Stimulated activated naive B cell treated with anti-CD40 and anti-IgM and Interleukin-4, amounts not matched to agents 10 μg/mL and 1 μg/mL and 100 μg/mL, for 72 hours (primary cell): Measurements from ENCODE around the gene POLR2J3.
"Not testable (repeated sequence)": the region's sequence is repeated elsewhere in the genome, so short reads cannot be mapped to it uniquely, and the experiment has no call there.

ENCODE experiments used
- ATAC-seq, 2 donors: fragments of 150-1000 bp; cut with Tn5 transposase; replicated peaks; 2 replicates each; pipeline ENCODE4 v1.10.0; 2021; ENCODE audit warnings: moderate library complexity in 1 of 2
- DNase-seq: peaks from one replicate; pipeline ENCODE4 v3.0.0; 2021
- H3K27ac Mint-ChIP-seq: one replicate; pipeline ENCODE4 v1.8.0; 2022; ENCODE audit warnings: mild to moderate bottlenecking, mixed read lengths
- H3K27me3 Mint-ChIP-seq, 2 donors: one replicate each; pipeline ENCODE4 v1.8.0; 2022; ENCODE audit warnings: mixed read lengths in 2 of 2
- H3K36me3 Mint-ChIP-seq, 2 donors: one replicate each; pipeline ENCODE4 v1.8.0; 2022; ENCODE audit warnings: mixed read lengths in 2 of 2, mild to moderate bottlenecking in 1 of 2
- H3K4me1 Mint-ChIP-seq, 2 donors: one replicate each; pipeline ENCODE4 v1.8.0; 2022; ENCODE audit warnings: mixed read lengths in 2 of 2, mild to moderate bottlenecking in 1 of 2
- H3K4me3 Mint-ChIP-seq, 2 donors: one replicate each; pipeline ENCODE4 v1.8.0; 2022; ENCODE audit warnings: mild to moderate bottlenecking in 2 of 2, mixed read lengths in 2 of 2, moderate library complexity in 1 of 2
- H3K9me3 Mint-ChIP-seq, 2 donors: one replicate each; pipeline ENCODE4 v1.8.0; 2022; ENCODE audit warnings: mixed read lengths in 2 of 2, mild to moderate bottlenecking in 1 of 2

The POLR2J3 gene

GRCh38 chr7:102546353-102546752 is 26.0 kb downstream of the POLR2J3 start:
- H3K4me3 Mint-ChIP-seq, H3K27ac Mint-ChIP-seq, H3K4me1 Mint-ChIP-seq, H3K36me3 Mint-ChIP-seq, H3K9me3 Mint-ChIP-seq, DNase-seq, H3K27me3 Mint-ChIP-seq: not testable (repeated sequence)
- peak; percentile 95 to 96 for ATAC-seq

GRCh38 chr7:102545288-102545687 is 27.1 kb downstream of the POLR2J3 start:
- H3K4me3 Mint-ChIP-seq, H3K27me3 Mint-ChIP-seq, H3K9me3 Mint-ChIP-seq, H3K27ac Mint-ChIP-seq, H3K4me1 Mint-ChIP-seq, H3K36me3 Mint-ChIP-seq, DNase-seq, ATAC-seq: not testable (repeated sequence)

- not testable (repeated sequence) for H3K27ac Mint-ChIP-seq, H3K9me3 Mint-ChIP-seq, DNase-seq, H3K4me3 Mint-ChIP-seq, ATAC-seq, H3K36me3 Mint-ChIP-seq, H3K4me1 Mint-ChIP-seq, H3K27me3 Mint-ChIP-seq
Observed at GRCh38 chr7:102544372-102544771, 28.0 kb downstream of the POLR2J3 start.

DNA sequence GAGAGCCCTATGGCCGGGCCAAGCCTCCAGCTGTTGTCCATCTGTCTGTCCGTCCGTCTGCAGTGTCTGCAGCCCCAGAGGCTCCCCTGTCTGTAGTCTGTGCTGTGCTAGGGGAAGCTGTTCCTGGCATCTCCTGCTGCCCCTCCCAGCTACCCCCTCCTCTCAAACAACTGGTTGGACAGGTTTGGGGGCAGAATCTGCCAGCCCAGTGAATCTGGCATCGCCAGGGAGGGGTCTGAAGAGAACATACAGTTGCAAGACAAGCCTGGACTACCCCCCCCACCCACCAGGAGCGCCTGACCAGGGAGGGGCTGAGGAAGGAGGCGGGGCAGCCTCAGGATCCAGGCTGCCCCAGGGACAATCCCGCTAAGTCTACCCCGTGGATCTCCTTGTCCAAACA is 28.8 kb downstream of the POLR2J3 start, which contains the start of gene UPK3BL2:
Gene UPK3BL2, minus strand, starts transcription at position 101 of the 400 bp plus-strand sequence. Its CDS starts 60 bp downstream, at position 41.
- ATAC-seq, H3K4me3 Mint-ChIP-seq, H3K4me1 Mint-ChIP-seq, H3K27me3 Mint-ChIP-seq, H3K27ac Mint-ChIP-seq, H3K36me3 Mint-ChIP-seq, H3K9me3 Mint-ChIP-seq, DNase-seq: not testable (repeated sequence)

DNA sequence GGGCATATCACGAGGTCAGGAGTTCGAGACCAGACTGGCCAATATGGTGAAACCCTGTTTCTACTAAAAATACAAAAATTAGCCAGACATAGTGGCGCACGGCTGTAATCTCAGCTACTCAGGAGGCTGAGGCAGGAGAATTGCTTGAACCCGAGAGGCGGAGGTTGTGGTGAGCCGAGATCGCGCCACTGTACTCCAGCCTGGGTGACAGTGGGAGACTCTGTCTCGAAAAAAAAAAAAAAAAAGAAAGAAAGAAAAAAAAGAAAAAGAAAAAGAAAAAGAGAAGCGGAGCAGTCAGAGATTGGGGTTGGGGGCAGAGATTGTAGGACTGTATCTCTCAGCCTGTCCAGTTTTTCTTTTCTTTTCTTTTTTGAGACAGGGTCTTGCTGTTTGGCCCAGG is 29.6 kb downstream of the POLR2J3 start:
- H3K4me1 Mint-ChIP-seq, DNase-seq, H3K9me3 Mint-ChIP-seq, H3K27me3 Mint-ChIP-seq, H3K27ac Mint-ChIP-seq, ATAC-seq, H3K36me3 Mint-ChIP-seq, H3K4me3 Mint-ChIP-seq: not testable (repeated sequence)

DNA sequence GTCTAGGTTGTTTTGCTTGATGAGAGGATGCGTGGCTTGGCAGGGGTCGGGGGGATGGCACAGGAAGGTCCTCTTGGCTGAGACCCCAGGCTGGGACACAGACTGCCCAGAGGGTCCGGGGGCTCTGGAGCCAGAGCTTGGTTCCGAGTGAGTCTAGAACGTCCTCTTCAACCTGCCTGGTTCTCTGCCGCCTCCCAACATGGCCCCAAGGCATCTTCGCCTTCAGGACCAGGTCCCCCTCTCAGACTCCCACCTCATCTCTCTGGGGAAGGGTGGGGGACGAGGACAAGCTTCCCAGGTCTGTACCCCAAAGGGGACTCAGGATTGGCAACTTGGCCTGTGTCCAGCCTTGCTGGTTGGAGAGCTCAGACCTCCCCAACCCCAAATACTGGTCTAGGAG is 30.3 kb downstream of the POLR2J3 start:
- ATAC-seq, H3K4me1 Mint-ChIP-seq, H3K27me3 Mint-ChIP-seq, H3K27ac Mint-ChIP-seq, H3K36me3 Mint-ChIP-seq, DNase-seq, H3K9me3 Mint-ChIP-seq, H3K4me3 Mint-ChIP-seq: not testable (repeated sequence)

GRCh38 chr7:102540604-102541003 is 31.8 kb downstream of the POLR2J3 start:
- H3K27ac Mint-ChIP-seq, H3K36me3 Mint-ChIP-seq, H3K4me3 Mint-ChIP-seq, DNase-seq, H3K9me3 Mint-ChIP-seq, H3K4me1 Mint-ChIP-seq, ATAC-seq, H3K27me3 Mint-ChIP-seq: not testable (repeated sequence)

- not testable (repeated sequence) for H3K4me1 Mint-ChIP-seq, H3K4me3 Mint-ChIP-seq, H3K27ac Mint-ChIP-seq, H3K36me3 Mint-ChIP-seq, ATAC-seq, H3K9me3 Mint-ChIP-seq, DNase-seq, H3K27me3 Mint-ChIP-seq
Observed at GRCh38 chr7:102535062-102535615, 37.2 kb downstream of the POLR2J3 start.

- not testable (repeated sequence) for ATAC-seq, H3K9me3 Mint-ChIP-seq, H3K27ac Mint-ChIP-seq, H3K36me3 Mint-ChIP-seq, H3K4me3 Mint-ChIP-seq, DNase-seq, H3K4me1 Mint-ChIP-seq, H3K27me3 Mint-ChIP-seq
Observed at GRCh38 chr7:102532127-102532526, 40.3 kb downstream of the POLR2J3 start.

DNA sequence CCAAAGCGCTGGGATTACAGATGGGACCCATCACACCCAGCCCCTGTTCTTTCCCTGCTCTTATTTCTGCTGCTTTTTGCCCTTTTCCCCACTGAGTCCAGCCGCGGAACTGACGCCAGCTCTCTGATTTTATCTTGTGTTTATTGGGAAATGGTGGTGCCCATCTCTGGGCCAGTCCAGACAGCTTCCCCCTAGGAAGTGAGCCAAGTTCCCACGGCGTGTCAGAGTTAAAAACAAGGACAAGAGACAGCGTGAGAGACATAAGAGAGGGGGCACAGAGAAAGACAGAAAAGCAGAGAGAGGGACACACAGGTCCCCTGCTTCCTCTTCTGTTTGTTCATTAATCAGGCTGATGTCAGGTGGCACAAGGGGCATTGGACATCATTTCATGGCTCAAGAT is 40.8 kb downstream of the POLR2J3 start:
- H3K27me3 Mint-ChIP-seq, H3K36me3 Mint-ChIP-seq, H3K9me3 Mint-ChIP-seq, H3K4me3 Mint-ChIP-seq, DNase-seq, H3K4me1 Mint-ChIP-seq, ATAC-seq, H3K27ac Mint-ChIP-seq: not testable (repeated sequence)

DNA sequence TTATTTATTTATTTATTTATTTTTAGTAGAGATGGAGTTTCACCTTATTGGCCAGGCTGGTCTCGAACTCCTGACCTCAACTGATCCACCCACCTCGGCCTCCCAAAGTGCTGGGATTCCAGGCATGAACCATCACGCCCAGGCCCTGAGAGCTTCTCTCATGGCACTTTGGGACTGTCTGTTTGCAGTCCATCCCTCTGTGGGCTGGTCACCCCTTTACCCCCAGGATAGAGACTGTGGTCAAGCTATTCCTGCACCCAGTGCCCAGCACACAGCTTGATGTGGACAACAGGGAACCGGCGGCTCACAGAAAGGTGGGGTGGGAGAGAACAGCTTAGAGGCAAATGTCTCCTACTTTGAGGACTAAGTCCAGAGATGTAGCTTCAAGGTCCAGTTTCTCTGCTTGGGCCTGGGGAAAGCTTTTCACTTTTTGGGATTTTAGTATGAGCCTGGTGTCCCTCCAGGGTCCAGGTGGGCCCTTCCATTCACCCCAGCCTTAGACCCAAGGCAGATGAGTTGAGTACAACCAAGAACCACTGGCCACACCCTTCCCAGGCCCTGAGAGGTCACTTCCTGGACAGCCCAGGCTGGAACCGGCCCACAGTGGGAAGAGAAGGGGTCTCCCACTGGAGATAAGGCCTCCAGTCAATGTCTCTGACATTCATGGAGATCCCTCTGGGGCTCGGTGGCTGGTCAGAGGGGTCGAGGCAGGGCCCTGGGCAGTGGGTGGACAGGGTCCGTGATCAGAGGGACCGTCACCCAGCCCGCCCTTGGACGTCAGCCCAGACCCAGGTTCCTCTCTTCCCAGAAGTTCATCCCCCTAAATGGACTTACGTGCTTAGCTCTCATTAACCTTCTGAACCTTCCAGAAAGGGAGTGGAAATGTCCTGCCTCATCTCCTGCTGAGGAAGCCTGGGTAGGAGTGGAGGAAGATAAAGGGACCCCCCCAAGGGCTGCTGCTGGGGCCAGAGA is 44.3 kb downstream of the POLR2J3 start:
- not testable (repeated sequence) for ATAC-seq, H3K27ac Mint-ChIP-seq, H3K27me3 Mint-ChIP-seq, H3K4me3 Mint-ChIP-seq, H3K9me3 Mint-ChIP-seq, DNase-seq, H3K4me1 Mint-ChIP-seq, H3K36me3 Mint-ChIP-seq

GRCh38 chr7:102527182-102527581 is 45.2 kb downstream of the POLR2J3 start:
- DNase-seq, H3K9me3 Mint-ChIP-seq, H3K4me3 Mint-ChIP-seq, ATAC-seq, H3K36me3 Mint-ChIP-seq, H3K4me1 Mint-ChIP-seq, H3K27ac Mint-ChIP-seq, H3K27me3 Mint-ChIP-seq: not testable (repeated sequence)

DNA sequence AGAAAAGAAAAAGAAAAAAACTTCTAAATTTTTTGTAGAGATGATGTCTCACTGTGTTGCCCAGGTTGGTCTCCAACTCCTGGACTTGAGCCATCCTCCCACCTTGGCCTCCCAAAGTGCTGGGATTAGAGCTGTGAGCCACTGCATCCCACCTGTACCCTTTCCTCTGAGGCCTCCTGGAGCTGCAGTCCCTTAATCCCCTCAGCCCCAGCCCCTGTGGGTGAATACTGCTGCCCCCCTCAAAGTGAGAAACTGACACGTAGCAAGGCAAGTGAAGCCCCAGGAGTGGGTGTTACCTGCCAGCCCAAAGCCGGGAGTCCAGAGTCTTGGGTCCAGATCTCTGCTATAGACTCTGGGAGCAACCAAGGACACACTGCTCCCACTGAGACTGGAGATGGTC is 47.6 kb downstream of the POLR2J3 start:
- peak; percentile 7 to 14 for ATAC-seq
- H3K36me3 Mint-ChIP-seq, DNase-seq, H3K4me1 Mint-ChIP-seq, H3K9me3 Mint-ChIP-seq, H3K27me3 Mint-ChIP-seq, H3K27ac Mint-ChIP-seq, H3K4me3 Mint-ChIP-seq: not testable (repeated sequence)

GRCh38 chr7:102520797-102521196 is 51.6 kb downstream of the POLR2J3 start:
- not testable (repeated sequence) for H3K4me3 Mint-ChIP-seq, H3K4me1 Mint-ChIP-seq, DNase-seq, H3K27ac Mint-ChIP-seq, H3K36me3 Mint-ChIP-seq, H3K9me3 Mint-ChIP-seq, ATAC-seq, H3K27me3 Mint-ChIP-seq

GRCh38 chr7:102517550-102518147 is 54.7 kb downstream of the POLR2J3 start, which contains the start of gene RASA4B:
Gene RASA4B (minus strand): TSS chr7:102517777. CDS start chr7:102517710, 67 bp downstream.
- not testable (repeated sequence) for H3K36me3 Mint-ChIP-seq, H3K27me3 Mint-ChIP-seq, H3K27ac Mint-ChIP-seq, H3K9me3 Mint-ChIP-seq, DNase-seq, H3K4me1 Mint-ChIP-seq
- peak; percentile 70 to 81 for ATAC-seq
- H3K4me3 Mint-ChIP-seq, result peak within 1 kb of the TSS; percentile 52 to 56
